Measurements from ENCODE around the gene CHST11. TPM values are rescaled to one million over a fixed set of nuclear protein-coding genes. Genes with fewer than 3 reads are reported as not detected.

CHST11 gene
- total RNA-seq, 4 donors from 2014 or later = 2.1 to 7.3 (median 4.9) TPM

- 66 to 67% methylated on average over 15 of the region's 15 CpGs for WGBS, 2 donors
- no peak for DNase-seq (ENCODE audit: low spot score in 2 of 2)
- TF ChIP-seq CTCF (IDR thresholded peaks at IDR 0.05) (no peak), POLR2A (IDR thresholded peaks at IDR 0.05) (no peak)
- intact Hi-C loops (cut with DNase I; ENCODE audit: low total_unique reads) = no loop called here
- H3K4me3 ChIP-seq (ENCODE audit: low read depth, poor library complexity, severe bottlenecking) = no peak overlapping the region
Observed at GRCh38 chr12:104596898-104597843, 140.4 kb downstream of the CHST11 start.

- no peak overlapping the region for H3K4me3 ChIP-seq (ENCODE audit: low read depth, poor library complexity, severe bottlenecking)
- TF ChIP-seq POLR2A (IDR thresholded peaks at IDR 0.05) = no peak
- TF ChIP-seq CTCF (IDR thresholded peaks at IDR 0.05) = no peak
- 85 to 86% methylated on average over 15 of the region's 15 CpGs for WGBS, 2 donors
- intact Hi-C loops (cut with DNase I; ENCODE audit: low total_unique reads) = no loop called here
- no peak for DNase-seq (ENCODE audit: low spot score in 2 of 2)
Observed at GRCh38 chr12:104598342-104599271, 141.9 kb downstream of the CHST11 start.

- intact Hi-C loops (cut with DNase I; ENCODE audit: low total_unique reads) = no loop called here
- WGBS, 2 donors = 84 to 87% methylated on average over 16 of the region's 16 CpGs
- DNase-seq (ENCODE audit: low spot score in 2 of 2) = no peak
- TF ChIP-seq CTCF (IDR thresholded peaks at IDR 0.05) (no peak), POLR2A (IDR thresholded peaks at IDR 0.05) (no peak)
- no peak overlapping the region for H3K4me3 ChIP-seq (ENCODE audit: low read depth, poor library complexity, severe bottlenecking)
Observed at GRCh38 chr12:104599272-104600035, 142.7 kb downstream of the CHST11 start.

- intact Hi-C loops (cut with DNase I; ENCODE audit: low total_unique reads) = no loop called here
- WGBS, 2 donors = 84 to 85% methylated on average over 4 of the region's 4 CpGs
- DNase-seq (ENCODE audit: low spot score in 2 of 2) = no peak
- TF ChIP-seq POLR2A (IDR thresholded peaks at IDR 0.05) = no peak
- no peak for TF ChIP-seq CTCF (IDR thresholded peaks at IDR 0.05)
- no peak overlapping the region for H3K4me3 ChIP-seq (ENCODE audit: low read depth, poor library complexity, severe bottlenecking)
Observed at GRCh38 chr12:104600036-104600712, 143.4 kb downstream of the CHST11 start.
